Naive thymus-derived CD4-positive, alpha-beta T cell (primary cell): ENCODE data around the gene SLC2A6. TPM values are rescaled to one million over a fixed set of nuclear protein-coding genes. Genes with fewer than 3 reads are reported as not detected.

ENCODE experiments used
- ATAC-seq: fragments of 150-1000 bp; cut with Tn5 transposase; 2 replicates; pipeline ENCODE4 v1.10.0; 2021; ENCODE audit warnings: mild to moderate bottlenecking, moderate library complexity
- CTCF ChIA-PET: fragments of 350-600 bp; sonication (Branson Sonifier 250); formaldehyde crosslinking; loops from one replicate; lab custom pipeline; 2021; ENCODE audit warnings: antibody characterized with exemption; lab: Charles Lee
- POLR2A ChIA-PET: fragments of 350-600 bp; sonication (Branson Sonifier 250); formaldehyde crosslinking; loops from one replicate; lab custom pipeline; 2021; ENCODE audit warnings: antibody characterized with exemption, inconsistent platforms; lab: Charles Lee
- DNase-seq, 9 donors: peaks; one replicate each; pipeline versions ENCODE4 v3.0.0 to v3.0.0-alpha.2; 2020 to 2022; ENCODE audit warnings: mixed read lengths in 1 of 9
- H3K27ac ChIP-seq: one replicate; pipeline ENCODE4 v1.7.0; 2013; ENCODE audit warnings: mild to moderate bottlenecking, low read depth, low read length, moderate library complexity
- H3K27me3 ChIP-seq, 2 donors: one replicate each; pipeline ENCODE4 v1.7.0; 2013; ENCODE audit warnings: low read length in 2 of 2, mild to moderate bottlenecking in 2 of 2, moderate library complexity in 2 of 2; ENCODE audit not compliant: control insufficient read depth in 2 of 2, insufficient read depth in 2 of 2
- H3K36me3 ChIP-seq, 3 experiments: 1 replicate in 2 of 3; 2 replicates in 1 of 3; pipeline ENCODE4 v1.7.0; 2013; ENCODE audit warnings: low read length in 3 of 3, mild to moderate bottlenecking in 3 of 3, moderate library complexity in 1 of 3; ENCODE audit not compliant: insufficient read depth in 3 of 3, control insufficient read depth in 2 of 3
- H3K4me1 ChIP-seq, 2 donors: one replicate each; pipeline ENCODE4 v1.7.0; 2013; ENCODE audit warnings: low read length in 2 of 2, mild to moderate bottlenecking in 2 of 2, moderate library complexity in 1 of 2; ENCODE audit not compliant: control insufficient read depth in 2 of 2, insufficient read depth in 2 of 2
- H3K4me3 ChIP-seq: 2 replicates; pipeline ENCODE4 v1.7.0; 2013; ENCODE audit warnings: mild to moderate bottlenecking, low read length
- H3K9me3 ChIP-seq, 3 experiments: 1 replicate in 2 of 3; 2 replicates in 1 of 3; pipeline ENCODE4 v1.7.0; 2013; ENCODE audit warnings: low read length in 3 of 3; ENCODE audit not compliant: control insufficient read depth in 2 of 3
- H3K27ac Mint-ChIP-seq, 9 donors: one replicate each; pipeline ENCODE4 v1.8.0; 2020 to 2022; ENCODE audit warnings: mixed read lengths in 9 of 9, mild to moderate bottlenecking in 8 of 9, moderate library complexity in 5 of 9, inconsistent platforms in 2 of 9
- H3K27me3 Mint-ChIP-seq, 5 donors: one replicate each; pipeline ENCODE4 v1.8.0; 2021 to 2022; ENCODE audit warnings: mixed read lengths in 5 of 5, mild to moderate bottlenecking in 1 of 5
- H3K36me3 Mint-ChIP-seq, 5 donors: one replicate each; pipeline ENCODE4 v1.8.0; 2020 to 2022; ENCODE audit warnings: mixed read lengths in 5 of 5, mild to moderate bottlenecking in 3 of 5, inconsistent platforms in 1 of 5
- H3K4me1 Mint-ChIP-seq, 7 donors: one replicate each; pipeline ENCODE4 v1.8.0; 2020 to 2022; ENCODE audit warnings: mixed read lengths in 7 of 7, mild to moderate bottlenecking in 3 of 7, inconsistent platforms in 1 of 7
- H3K4me3 Mint-ChIP-seq, 10 donors: one replicate each; pipeline ENCODE4 v1.8.0; 2020 to 2022; ENCODE audit warnings: mild to moderate bottlenecking in 10 of 10, mixed read lengths in 10 of 10, moderate library complexity in 6 of 10, inconsistent platforms in 2 of 10
- H3K9me3 Mint-ChIP-seq, 11 donors: one replicate each; pipeline ENCODE4 v1.8.0; 2020 to 2022; ENCODE audit warnings: mixed read lengths in 11 of 11, mild to moderate bottlenecking in 4 of 11, inconsistent platforms in 1 of 11, moderate library complexity in 1 of 11
- intact Hi-C, 2 donors: fragments of 100-400 bp; cut with micrococcal nuclease; formaldehyde crosslinking; loops; one replicate each; pipeline ENCODE4 v1.15.1; 2023
- polyA plus RNA-seq, 2 donors: library from polyadenylated mRNA; unstranded; fragments of 300-500 nt; fragmentation: Illumina TruSeq; gene quantifications; one replicate each; pipeline ENCODE4 v1.2.3, GENCODE V29; 2021
- total RNA-seq, 6 experiments: library from RNA in 5 of 6; stranded (reverse) in 5 of 6; gene quantifications; 1 replicate in 5 of 6; 2 replicates in 1 of 6; pipeline ENCODE4 v1.2.3 and lab custom pipeline; 2021 to 2026

SLC2A6 gene
- total and polyA plus RNA-seq, 7 experiments from 2014 or later = 2.4 to 34.7 (median 3.4) TPM

GRCh38 chr9:133463864-133464615, 14.9 kb downstream of the SLC2A6 start:
- peaks cover 3 to 7% (median 4%) of the 10 kb centered on the region in 7 donors for H3K4me1 Mint-ChIP-seq

GRCh38 chr9:133463234-133463863, 15.6 kb downstream of the SLC2A6 start:
- Histone ChIP-seq H3K36me3 (no peaks in the 10 kb centered on the region), H3K4me1 (peaks cover 6% of the 10 kb centered on the region in 2 donors), H3K27me3 (no peaks in the 10 kb centered on the region), H3K27ac (no peak overlapping the region), H3K4me3 (no peak overlapping the region), H3K9me3 (no peaks in the 10 kb centered on the region)
- H3K36me3 Mint-ChIP-seq = no peaks in the 10 kb centered on the region
- peak overlapping the region in 1 of 9 donors; percentile 47 for H3K27ac Mint-ChIP-seq
- intact Hi-C loops = no loop called here
- H3K27me3 Mint-ChIP-seq = peaks cover 0 to 10% (median 0%) of the 10 kb centered on the region in 5 donors
- CTCF ChIA-PET = no interaction called here
- no peak for ATAC-seq
- no peaks in the 10 kb centered on the region for H3K9me3 Mint-ChIP-seq
- H3K4me3 Mint-ChIP-seq = no peak overlapping the region
- POLR2A ChIA-PET = no interaction called here
- DNase-seq = no peak
- H3K4me1 Mint-ChIP-seq = peaks cover 3 to 7% (median 4%) of the 10 kb centered on the region in 7 donors

More at GRCh38 chr9:133463864-133464615, 14.9 kb downstream of the SLC2A6 start:
- H3K27ac Mint-ChIP-seq = no peak overlapping the region
- H3K27ac ChIP-seq = no peak overlapping the region
- peaks cover 3 to 4% of the 10 kb centered on the region in 2 donors for H3K4me1 ChIP-seq
- no peaks in the 10 kb centered on the region for H3K9me3 Mint-ChIP-seq
- H3K27me3 Mint-ChIP-seq = peaks cover 0 to 10% (median 0%) of the 10 kb centered on the region in 5 donors
- H3K36me3 Mint-ChIP-seq = no peaks in the 10 kb centered on the region
- no peaks in the 10 kb centered on the region for H3K36me3 ChIP-seq
- ChIA-PET CTCF (no interaction called here), POLR2A (no interaction called here)
- no peak overlapping the region for H3K4me3 ChIP-seq
- intact Hi-C loops = no loop called here
- H3K4me3 Mint-ChIP-seq = no peak overlapping the region
- H3K27me3 ChIP-seq = no peaks in the 10 kb centered on the region
- DNase-seq (no peak), ATAC-seq (no peak)
- H3K9me3 ChIP-seq = no peaks in the 10 kb centered on the region

GRCh38 chr9:133461975-133462374, 16.9 kb downstream of the SLC2A6 start:
- no peaks in the 10 kb centered on the region for H3K9me3 Mint-ChIP-seq
- Histone ChIP-seq H3K4me1 (peaks cover 6% of the 10 kb centered on the region in 2 donors), H3K4me3 (no peak overlapping the region), H3K27me3 (no peaks in the 10 kb centered on the region), H3K36me3 (no peaks in the 10 kb centered on the region), H3K9me3 (no peaks in the 10 kb centered on the region), H3K27ac (no peak overlapping the region)
- H3K36me3 Mint-ChIP-seq = no peaks in the 10 kb centered on the region
- peak overlapping the region in 1 of 10 donors; percentile 88 for H3K4me3 Mint-ChIP-seq
- ATAC-seq = no peak
- intact Hi-C loops = no loop called here
- DNase-seq = no peak
- peaks cover 0 to 10% (median 0%) of the 10 kb centered on the region in 5 donors for H3K27me3 Mint-ChIP-seq
- ChIA-PET CTCF (no interaction called here), POLR2A (no interaction called here)
- peaks cover 3 to 7% (median 4%) of the 10 kb centered on the region in 7 donors for H3K4me1 Mint-ChIP-seq
- peak overlapping the region in 3 of 9 donors; percentile 69 to 88 (median 71) for H3K27ac Mint-ChIP-seq

GRCh38 chr9:133460405-133461175, 18.3 kb downstream of the SLC2A6 start:
- Mint-ChIP-seq H3K36me3 (no peaks in the 10 kb centered on the region), H3K27me3 (peaks cover 0 to 10% (median 0%) of the 10 kb centered on the region in 5 donors), H3K27ac (peak overlapping the region in 8 of 9 donors; percentile 54 to 94 (median 89)), H3K9me3 (no peaks in the 10 kb centered on the region), H3K4me3 (peak overlapping the region; percentile 62 to 92 (median 80)), H3K4me1 (peaks cover 0 to 7% (median 4%) of the 10 kb centered on the region in 7 donors)
- Histone ChIP-seq H3K4me1 (peaks cover 6% of the 10 kb centered on the region in 2 donors), H3K27ac (peak overlapping the region; percentile 79), H3K9me3 (no peaks in the 10 kb centered on the region), H3K4me3 (no peak overlapping the region), H3K27me3 (no peaks in the 10 kb centered on the region), H3K36me3 (no peaks in the 10 kb centered on the region)
- intact Hi-C loops = no loop called here
- ChIA-PET CTCF (interaction anchor here (1.3 kb wide), 1 partner anchor 18 kb away, joined by 4 read pairs; the partner anchor contains the start of gene SLC2A6), POLR2A (interaction anchor here (1.2 to 1.5 kb wide), 3 partner anchors 16 to 430 kb away, joined by 3 to 4 read pairs (median 3); partner anchors contain the start of gene GTF3C5)
- ATAC-seq (peak; percentile 30), DNase-seq (peak in 3 of 9 donors; percentile 40 to 75 (median 44))

GRCh38 chr9:133459476-133460404, 19.2 kb downstream of the SLC2A6 start, which contains the start of gene CACFD1:
Gene CACFD1, plus strand, starts transcription at chr9:133459978. Its CDS starts 89 bp downstream, at chr9:133460067.
- DNase-seq = peak; percentile 81 to 91 (median 85)
- H3K9me3 ChIP-seq = no peaks in the 10 kb centered on the region
- POLR2A ChIA-PET = interaction anchor here (0.6 to 1.6 kb wide), 7 partner anchors 17 to 429 kb away, joined by 3 to 7 read pairs (median 3); partner anchors contain the start of genes GTF3C5, MED22, RPL7A and STKLD1
- ATAC-seq = peak; percentile 87
- Mint-ChIP-seq H3K4me1 (peaks cover 0 to 7% (median 4%) of the 10 kb centered on the region in 7 donors), H3K9me3 (no peaks in the 10 kb centered on the region), H3K4me3 (peak within 1 kb of the TSS; percentile 88 to 94 (median 90)), H3K36me3 (no peaks in the 10 kb centered on the region), H3K27ac (peak within 1 kb of the TSS; percentile 54 to 94 (median 92)), H3K27me3 (peaks cover 0 to 10% (median 0%) of the 10 kb centered on the region in 5 donors)
- H3K27ac ChIP-seq = peak within 1 kb of the TSS; percentile 79
- no peaks in the 10 kb centered on the region for H3K27me3 ChIP-seq
- peaks cover 6% of the 10 kb centered on the region in 2 donors for H3K4me1 ChIP-seq
- intact Hi-C loops = loop anchor here (1.0 to 10.0 kb wide), 8 partner anchors 20 to 692 kb away; partner anchors contain the start of genes REXO4 (in 2 of the 2), SLC2A6 (in 2 of the 2), STKLD1 (in 2 of the 2) and SURF4 (in 2 of the 2)
- CTCF ChIA-PET = interaction anchor here (0.7 to 1.3 kb wide), 3 partner anchors 19 to 676 kb away, joined by 3 to 4 read pairs (median 3); partner anchors contain the start of genes SLC2A6 and WDR5
- H3K36me3 ChIP-seq = no peaks in the 10 kb centered on the region
- peak within 1 kb of the TSS; percentile 88 for H3K4me3 ChIP-seq
